HCT116 (cell line): ENCODE data around the gene KDM4D. TPM values are rescaled to one million over a fixed set of nuclear protein-coding genes. Genes with fewer than 3 reads are reported as not detected.

Experiments
- ATAC-seq: fragments of 200-7000 bp; cut with Tn5 transposase; 2 replicates; pipeline ENCODE4 v1.9.1; 2020; ENCODE audit warnings: mild to moderate bottlenecking, moderate library complexity
- BruUV-seq: library from RNA; stranded (reverse); fragments of 400-500 nt; replicated peaks from 2 replicates; lab custom pipeline; 2021; lab: Mats Ljungman, UMichigan
- CTCF ChIA-PET: fragments of 300-600 bp; sonication (Branson Sonifier 250); formaldehyde crosslinking; loops from one replicate; lab custom pipeline; 2021; ENCODE audit warnings: antibody characterized with exemption; lab: Charles Lee
- POLR2A ChIA-PET: fragments of 300-600, 350-600 bp; sonication (Branson Sonifier 250); formaldehyde crosslinking; loops from one replicate; lab custom pipeline; 2021; ENCODE audit warnings: antibody characterized with exemption; lab: Charles Lee
- RAD21 ChIA-PET, 2 experiments: fragments of 300-600 bp; sonication (Branson Sonifier 250); formaldehyde crosslinking; loops; one replicate each; lab custom pipeline; 2023; ENCODE audit warnings: low total read pairs in 2 of 2; ENCODE audit not compliant: uncharacterized antibody in 2 of 2, unreplicated experiment in 2 of 2, low non-redundant PET in 1 of 2; lab: Charles Lee
- DNase-seq: peaks from one replicate; pipeline ENCODE4 v3.0.0-alpha.2; 2010; ENCODE audit warnings: low read depth, low spot score
- H2AFZ ChIP-seq: fragments of 200-600 bp; shearing (Covaris generic), sonication (generic); 2 replicates; pipeline ENCODE4 v1.6.1; 2017; ENCODE audit warnings: low read depth, mixed run types, mixed read lengths, antibody characterized with exemption, low read length; ENCODE audit not compliant: poor library complexity, severe bottlenecking
- H3K27ac ChIP-seq: 2 replicates; pipeline ENCODE4 v1.5.1; 2012; ENCODE audit warnings: low read depth, low read length
- H3K27me3 ChIP-seq: fragments of 200-600 bp; sonication (generic); 2 replicates; pipeline ENCODE4 v1.6.1; 2016; ENCODE audit warnings: mixed run types, low read length, mixed read lengths; ENCODE audit not compliant: insufficient read depth
- H3K36me3 ChIP-seq, 2 experiments: fragments of 200-500 bp in 1 of 2; fragments of 200-600 bp in 1 of 2; sonication (Bioruptor generic) in 1 of 2; sonication (generic) in 1 of 2; 2 replicates each; pipeline versions ENCODE4 v1.5.1 to v1.6.1; 2014 to 2016; ENCODE audit warnings: low read length in 2 of 2, inconsistent platforms in 1 of 2, mixed read lengths in 1 of 2, mixed run types in 1 of 2; ENCODE audit not compliant: insufficient read depth in 2 of 2, control insufficient read depth in 1 of 2
- H3K4me1 ChIP-seq, 2 experiments: fragments of 200-600 bp in 1 of 2; sonication (generic) in 1 of 2; 2 replicates each; pipeline versions ENCODE4 v1.5.1 to v1.6.1; 2012 to 2017; ENCODE audit warnings: low read length in 2 of 2, inconsistent platforms in 1 of 2, mild to moderate bottlenecking in 1 of 2, mixed read lengths in 1 of 2, mixed run types in 1 of 2, moderate library complexity in 1 of 2; ENCODE audit not compliant: insufficient read depth in 2 of 2, control insufficient read depth in 1 of 2
- H3K4me2 ChIP-seq: fragments of 200-600 bp; sonication (generic); 2 replicates; pipeline ENCODE4 v1.6.1; 2017; ENCODE audit warnings: mixed run types, low read length, mixed read lengths
- H3K4me3 ChIP-seq, 2 experiments: fragments of 200-600 bp in 1 of 2; sonication (generic) in 1 of 2; replicated peaks in 1 of 2; 2 replicates each; pipeline ENCODE4 v1.5.1; 2011 to 2016; ENCODE audit warnings: low read length in 2 of 2, control low read depth in 1 of 2, low read depth in 1 of 2, mild to moderate bottlenecking in 1 of 2, mixed read lengths in 1 of 2, mixed run types in 1 of 2
- H3K79me2 ChIP-seq: fragments of 200-600 bp; sonication (generic); 2 replicates; pipeline ENCODE4 v1.6.1; 2017; ENCODE audit warnings: mild to moderate bottlenecking, mixed run types, low read length, moderate library complexity, mixed read lengths; ENCODE audit not compliant: insufficient read depth
- H3K9ac ChIP-seq: fragments of 200-600 bp; sonication (generic); 2 replicates; pipeline ENCODE4 v1.6.1; 2016; ENCODE audit warnings: low read length, mixed read lengths
- H3K9me2 ChIP-seq: fragments of 200-600 bp; sonication (generic), shearing (Covaris generic); 2 replicates; pipeline ENCODE4 v1.6.1; 2017; ENCODE audit warnings: mixed run types, mild to moderate bottlenecking, moderate library complexity; ENCODE audit not compliant: insufficient read depth
- H3K9me3 ChIP-seq, 2 experiments: fragments of 200-500 bp in 1 of 2; fragments of 200-600 bp in 1 of 2; sonication (Bioruptor generic) in 1 of 2; sonication (generic) in 1 of 2; 2 replicates each; pipeline ENCODE4 v1.6.1; 2014 to 2017; ENCODE audit warnings: low read length in 2 of 2, mixed read lengths in 2 of 2, inconsistent platforms in 1 of 2, low read depth in 1 of 2, mild to moderate bottlenecking in 1 of 2, mixed run types in 1 of 2, moderate library complexity in 1 of 2; ENCODE audit not compliant: control insufficient read depth in 1 of 2, insufficient read depth in 1 of 2
- H4K20me1 ChIP-seq: fragments of 200-600 bp; sonication (generic), shearing (Covaris generic); 2 replicates; pipeline ENCODE4 v1.6.1; 2017; ENCODE audit warnings: mixed run types, mild to moderate bottlenecking, moderate library complexity; ENCODE audit not compliant: insufficient read depth
- CBX3 ChIP-seq: IDR thresholded peaks from 2 replicates; pipeline ENCODE4 v1.6.1; 2012; ENCODE audit warnings: low read depth
- CTCF ChIP-seq, 3 experiments: fragments of 200-600 bp in 1 of 3; sonication (generic) in 1 of 3; IDR thresholded peaks in 2 of 3; conservative IDR thresholded peaks in 1 of 3; 2 replicates each; pipeline ENCODE4 v1.5.1; 2012 to 2017; ENCODE audit warnings: low read depth in 2 of 3, low read length in 2 of 3, antibody characterized with exemption in 1 of 3, borderline replicate concordance in 1 of 3, control low read depth in 1 of 3, mild to moderate bottlenecking in 1 of 3, mixed read lengths in 1 of 3, mixed run types in 1 of 3, moderate library complexity in 1 of 3; ENCODE audit not compliant: insufficient read depth in 1 of 3
- EZH2 ChIP-seq: fragments of 200-600 bp; sonication (generic); IDR thresholded peaks from 2 replicates; pipeline ENCODE4 v1.6.1; 2017; ENCODE audit warnings: antibody characterized with exemption, mixed run types
- EZH2phosphoT487 ChIP-seq: fragments of 200-600 bp; IDR thresholded peaks from 2 replicates; pipeline ENCODE4 v1.6.1; 2018; ENCODE audit warnings: antibody characterized with exemption, borderline replicate concordance
- FOSL1 ChIP-seq: IDR thresholded peaks from 2 replicates; pipeline ENCODE4 v1.6.1; 2012; ENCODE audit warnings: low read depth
- POLR2A ChIP-seq: IDR thresholded peaks from 2 replicates; pipeline ENCODE4 v1.7.0; 2011; ENCODE audit warnings: borderline replicate concordance; ENCODE audit not compliant: insufficient read depth, insufficient read length; ENCODE audit errors: extremely low read depth
- RAD21 ChIP-seq: IDR thresholded peaks from 2 replicates; pipeline ENCODE4 v1.6.1; 2012; ENCODE audit warnings: low read depth, mild to moderate bottlenecking
- REST ChIP-seq: IDR thresholded peaks from 2 replicates; pipeline ENCODE4 v1.6.1; 2012; ENCODE audit warnings: low read depth
- SIN3A ChIP-seq: IDR thresholded peaks from 2 replicates; pipeline ENCODE4 v1.6.1; 2012; ENCODE audit warnings: low read depth
- SP1 ChIP-seq: IDR thresholded peaks from 2 replicates; pipeline ENCODE4 v1.6.1; 2012; ENCODE audit warnings: low read depth
- SRF ChIP-seq: IDR thresholded peaks from 2 replicates; pipeline ENCODE4 v1.6.1; 2012; ENCODE audit warnings: low read depth
- TCF7L2 ChIP-seq: IDR thresholded peaks from 2 replicates; pipeline ENCODE4 v1.7.0; 2011; ENCODE audit warnings: borderline replicate concordance, inconsistent platforms; ENCODE audit not compliant: insufficient read depth, insufficient read length; ENCODE audit errors: extremely low read depth
- ZFX ChIP-seq: fragments of 450-650 bp; IDR thresholded peaks from 2 replicates; pipeline ENCODE4 v1.6.1; 2017
- ZNF274 ChIP-seq: fragments of 200-500 bp; sonication (Bioruptor generic); IDR thresholded peaks from 2 replicates; pipeline ENCODE4 v1.6.1; 2014; ENCODE audit warnings: mild to moderate bottlenecking, low read depth, low read length, inconsistent platforms
- intact Hi-C: fragments of 100-400 bp; cut with micrococcal nuclease; formaldehyde crosslinking; loops from 2 replicates; pipeline ENCODE4 v1.10.0; 2022
- total RNA-seq: library from RNA; stranded (reverse); gene quantifications from one replicate; pipeline ENCODE4 v1.2.1, GENCODE V29; 2021; ENCODE audit not compliant: unreplicated experiment
- TF ChIP-seq, protein P1 (sequence below): IDR thresholded peaks from 2 replicates; pipeline ENCODE4 v1.6.1; 2011; ENCODE audit warnings: mild to moderate bottlenecking, low read length, moderate library complexity; ENCODE audit not compliant: insufficient replicate concordance; ENCODE audit errors: extremely low read depth

The KDM4D gene
- total RNA-seq, 1 experiment from 2014 or later, result 2.1 TPM

GRCh38 chr11:95024958-95025357, 51.4 kb downstream of the KDM4D start, which contains the start of gene KDM4E:
KDM4E (plus strand) TSS chr11:95025258; CDS start chr11:95025558, 300 bp downstream.
- no TSS peak for BruUV-seq
- RAD21 ChIA-PET, result no interaction called here
- ATAC-seq, result no peak

More at GRCh38 chr11:95024958-95025357, 51.4 kb downstream of the KDM4D start, which contains the start of gene KDM4E:
- intact Hi-C loops, result loop anchor here (1.0 kb wide), 1 partner anchor 23 kb away; no protein-coding TSS in a partner anchor
- Histone ChIP-seq H3K36me3 (no peaks in the 10 kb centered on the region), H3K9me2 (no peaks in the 10 kb centered on the region), H3K27me3 (no peaks in the 10 kb centered on the region; the same call in 1 of the 2 replicates), H2AFZ (no peak within 1 kb of the TSS), H3K9me3 (no peaks in the 10 kb centered on the region), H3K4me3 (no peak within 1 kb of the TSS), H3K4me2 (no peak within 1 kb of the TSS), H3K79me2 (no peaks in the 10 kb centered on the region), H3K9ac (no peak within 1 kb of the TSS), H4K20me1 (no peaks in the 10 kb centered on the region), H3K4me1 (no peaks in the 10 kb centered on the region), H3K27ac (no peak within 1 kb of the TSS)
- POLR2A ChIA-PET, result no interaction called here
- TF ChIP-seq, protein P1, sequence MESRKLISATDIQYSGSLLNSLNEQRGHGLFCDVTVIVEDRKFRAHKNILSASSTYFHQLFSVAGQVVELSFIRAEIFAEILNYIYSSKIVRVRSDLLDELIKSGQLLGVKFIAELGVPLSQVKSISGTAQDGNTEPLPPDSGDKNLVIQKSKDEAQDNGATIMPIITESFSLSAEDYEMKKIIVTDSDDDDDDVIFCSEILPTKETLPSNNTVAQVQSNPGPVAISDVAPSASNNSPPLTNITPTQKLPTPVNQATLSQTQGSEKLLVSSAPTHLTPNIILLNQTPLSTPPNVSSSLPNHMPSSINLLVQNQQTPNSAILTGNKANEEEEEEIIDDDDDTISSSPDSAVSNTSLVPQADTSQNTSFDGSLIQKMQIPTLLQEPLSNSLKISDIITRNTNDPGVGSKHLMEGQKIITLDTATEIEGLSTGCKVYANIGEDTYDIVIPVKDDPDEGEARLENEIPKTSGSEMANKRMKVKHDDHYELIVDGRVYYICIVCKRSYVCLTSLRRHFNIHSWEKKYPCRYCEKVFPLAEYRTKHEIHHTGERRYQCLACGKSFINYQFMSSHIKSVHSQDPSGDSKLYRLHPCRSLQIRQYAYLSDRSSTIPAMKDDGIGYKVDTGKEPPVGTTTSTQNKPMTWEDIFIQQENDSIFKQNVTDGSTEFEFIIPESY, result no peak
- TF ChIP-seq TCF7L2 (no peak), CBX3 (no peak), REST (no peak), POLR2A (no peak), SP1 (no peak), SIN3A (no peak), RAD21 (no peak), ZFX (no peak), SRF (no peak), ZNF274 (no peak), EZH2phosphoT487 (no peak), CTCF (IDR thresholded peaks at IDR 0.05 in 2 of 3, conservative IDR thresholded peaks at IDR 0.05 in 1 of 3; ENCODE audit: borderline replicate concordance in 1 of 3, insufficient read depth in 1 of 3, low read depth in 2 of 3, low read length in 2 of 3) (no peak), FOSL1 (no peak), EZH2 (no peak)
- CTCF ChIA-PET, result no interaction called here
- DNase-seq, result no peak
